Dermis blood vessel endothelial cell (primary cell): Measurements from ENCODE around the gene MON1B. TPM values are rescaled to one million over a fixed set of nuclear protein-coding genes. Genes with fewer than 3 reads are reported as not detected.
"Not testable (repeated sequence)": the region's sequence is repeated elsewhere in the genome, so short reads cannot be mapped to it uniquely, and the experiment has no call there.

Experiments
- DNase-seq: peaks from one replicate; pipeline ENCODE4 v3.0.0; 2010
- total RNA-seq: library from RNA; depleted of rRNA; stranded (reverse); fragments of >200 nt; gene quantifications from 2 replicates; pipeline ENCODE4 v1.2.3, GENCODE V29; 2014

Gene MON1B
- 11.1 and 14.8 TPM in 2 replicates for total RNA-seq

- peak; percentile 99 for DNase-seq
Observed at GRCh38 chr16:77190478-77191258, at the start of gene MON1B. Gene MON1B, plus strand, starts transcription at chr16:77191190. Its CDS starts 296 bp downstream, at chr16:77191486.

GRCh38 chr16:77143364-77143763, 47.6 kb upstream of the MON1B start:
- DNase-seq, result no peak

- no peak for DNase-seq
Observed at GRCh38 chr16:77148121-77148520, 42.9 kb upstream of the MON1B start.

GRCh38 chr16:77157346-77158058, 33.5 kb upstream of the MON1B start:
- no peak for DNase-seq

GRCh38 chr16:77158293-77158692, 32.7 kb upstream of the MON1B start:
- DNase-seq, result no peak

GRCh38 chr16:77165006-77165405, 26.0 kb upstream of the MON1B start:
- DNase-seq, result no peak

- not testable (repeated sequence) for DNase-seq
Observed at GRCh38 chr16:77165536-77166236, 25.3 kb upstream of the MON1B start.

- no peak for DNase-seq
Observed at GRCh38 chr16:77166726-77167125, 24.3 kb upstream of the MON1B start.

- no peak for DNase-seq
Observed at GRCh38 chr16:77168901-77169300, 22.1 kb upstream of the MON1B start.

- peak; percentile 82 for DNase-seq
Observed at GRCh38 chr16:77169650-77170236, 21.2 kb upstream of the MON1B start.

- DNase-seq, result no peak
Observed at GRCh38 chr16:77170805-77171204, 20.2 kb upstream of the MON1B start.

- DNase-seq, result peak; percentile 86
Observed at GRCh38 chr16:77171745-77172635, 19.0 kb upstream of the MON1B start.

- DNase-seq, result peak; percentile 94
Observed at GRCh38 chr16:77172951-77173350, 18.0 kb upstream of the MON1B start.

GRCh38 chr16:77183137-77183536, 7.9 kb upstream of the MON1B start:
- DNase-seq, result no peak

GRCh38 chr16:77186298-77186697, 4.7 kb upstream of the MON1B start:
- DNase-seq, result not testable (repeated sequence)

GRCh38 chr16:77190190-77190477, 856 bp upstream of the MON1B start:
- DNase-seq, result no peak

- DNase-seq, result peak; percentile 40
Observed at GRCh38 chr16:77191259-77191969, 424 bp downstream of the MON1B start.

GRCh38 chr16:77193377-77193776, 2.4 kb downstream of the MON1B start:
- DNase-seq, result no peak

GRCh38 chr16:77194295-77195231, 3.6 kb downstream of the MON1B start:
- DNase-seq, result no peak

- no peak for DNase-seq
Observed at GRCh38 chr16:77195411-77195810, 4.4 kb downstream of the MON1B start.
